HG02884 (cell line): ENCODE results near the gene VIM.

Source experiments
- ATAC-seq: cut with Tn5 transposase; IDR thresholded peaks from one replicate; pipeline ENCODE4 v1.9.1; 2021; ENCODE audit warnings: mild to moderate bottlenecking, moderate library complexity; ENCODE audit not compliant: unreplicated experiment

The VIM gene

DNA sequence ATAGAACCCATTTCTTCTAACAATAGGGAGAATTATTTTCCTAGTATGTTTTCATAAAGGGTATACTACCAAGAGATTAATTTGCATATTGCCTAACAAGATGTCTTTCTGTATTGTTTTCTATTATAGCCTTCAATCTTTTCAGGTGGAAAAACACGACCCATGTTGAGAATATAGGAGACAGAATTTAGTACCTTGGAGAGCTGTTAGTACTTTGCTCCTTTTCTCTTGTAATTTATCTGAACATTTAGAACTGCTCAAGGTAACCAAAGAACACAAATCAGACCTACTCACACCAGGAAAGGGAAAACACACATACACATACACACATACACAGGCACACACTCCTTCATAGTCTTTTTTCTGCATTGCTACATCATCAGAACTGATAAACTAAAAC lies 18.7 kb upstream of the VIM start:
- no peak for ATAC-seq

DNA sequence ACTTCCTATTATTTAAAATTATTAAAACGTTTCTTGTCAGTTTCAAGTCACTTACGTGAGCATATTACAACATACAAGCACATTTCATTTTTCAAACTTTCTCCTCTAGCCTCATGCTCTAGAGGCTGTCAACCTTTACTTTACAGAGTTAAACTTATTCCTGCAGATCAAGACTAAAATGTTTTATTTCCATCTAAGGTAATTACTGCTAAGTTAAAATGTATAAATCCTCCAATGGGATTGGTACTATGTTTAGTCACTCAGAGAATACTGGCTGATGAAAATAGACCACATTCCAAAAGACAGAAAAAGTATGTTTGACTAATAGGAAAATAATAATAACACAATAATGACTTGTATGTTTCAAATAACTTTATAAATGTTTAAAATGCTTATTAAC lies 18.2 kb upstream of the VIM start:
- no peak for ATAC-seq

DNA sequence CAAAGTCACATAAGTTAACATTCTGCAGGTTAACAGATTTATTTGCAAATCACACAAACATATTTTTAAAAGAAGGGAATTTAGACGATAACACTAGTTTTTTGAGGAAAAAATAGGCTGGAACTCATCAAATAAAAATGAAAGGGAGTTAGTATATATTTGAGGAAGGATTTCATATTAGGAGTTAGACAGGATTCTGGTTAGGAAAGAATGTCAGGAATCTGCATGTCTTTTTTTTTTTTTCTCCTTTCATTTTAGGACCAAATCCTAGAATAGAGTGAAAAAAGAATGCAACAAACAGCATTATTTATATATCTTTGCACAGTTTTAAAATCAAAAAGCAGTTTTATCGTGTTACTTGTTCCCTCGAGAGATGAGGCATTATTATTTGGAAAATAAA lies 17.7 kb upstream of the VIM start:
- no peak for ATAC-seq

DNA sequence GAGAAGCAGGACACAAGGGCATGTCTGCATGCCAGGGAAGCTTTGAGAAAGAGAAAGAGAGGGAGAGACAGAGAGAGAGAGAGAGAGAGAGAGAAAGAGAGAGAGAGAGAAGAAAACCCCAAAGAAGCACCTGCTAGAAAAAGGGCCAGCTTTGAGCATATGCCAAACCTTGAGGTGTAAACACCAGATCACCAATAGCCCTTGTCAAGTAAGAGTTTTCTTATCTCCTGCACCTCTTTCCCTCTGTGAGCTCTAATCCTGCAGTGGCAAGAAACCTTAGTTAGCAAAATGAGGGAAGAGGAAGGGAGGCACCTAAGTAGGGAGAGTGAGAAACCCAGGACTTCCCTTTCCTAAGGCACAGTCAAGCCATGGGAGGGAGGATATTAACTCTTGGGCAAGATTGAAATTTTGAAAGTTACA lies 15.2 kb upstream of the VIM start:
- no peak for ATAC-seq

DNA sequence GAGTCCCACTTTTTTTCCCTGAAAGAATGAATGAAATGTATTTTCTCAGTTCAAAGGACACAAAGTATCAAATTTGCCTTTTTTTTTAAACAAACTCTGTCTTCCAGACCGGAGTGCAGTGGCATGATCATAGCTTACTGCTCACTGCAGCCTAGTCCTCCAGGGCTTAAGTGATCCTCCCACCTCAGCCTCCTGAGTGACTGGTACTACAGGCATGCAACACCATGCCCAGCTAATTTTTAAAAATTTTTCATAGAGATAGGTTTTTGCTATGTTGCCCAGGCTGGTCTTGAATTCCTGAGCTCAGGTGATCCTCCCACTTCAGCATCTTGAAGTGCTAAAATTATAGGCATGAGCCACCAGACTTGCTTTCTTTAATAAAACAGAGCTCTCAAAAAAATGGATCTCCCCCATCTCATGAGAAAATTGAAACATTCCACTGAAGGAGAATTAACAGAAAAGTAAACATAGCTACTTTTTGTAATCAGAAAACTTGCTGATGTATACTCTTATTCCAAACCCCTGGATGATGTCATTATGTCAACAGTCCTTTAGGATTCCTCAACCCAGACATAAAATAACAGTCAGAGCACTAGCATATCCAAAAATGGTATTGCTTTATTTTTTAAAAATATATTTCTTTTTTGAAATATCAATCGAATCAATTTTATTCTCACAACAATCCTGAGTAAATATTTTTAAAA lies 14.2 kb upstream of the VIM start:
- ATAC-seq = no peak

DNA sequence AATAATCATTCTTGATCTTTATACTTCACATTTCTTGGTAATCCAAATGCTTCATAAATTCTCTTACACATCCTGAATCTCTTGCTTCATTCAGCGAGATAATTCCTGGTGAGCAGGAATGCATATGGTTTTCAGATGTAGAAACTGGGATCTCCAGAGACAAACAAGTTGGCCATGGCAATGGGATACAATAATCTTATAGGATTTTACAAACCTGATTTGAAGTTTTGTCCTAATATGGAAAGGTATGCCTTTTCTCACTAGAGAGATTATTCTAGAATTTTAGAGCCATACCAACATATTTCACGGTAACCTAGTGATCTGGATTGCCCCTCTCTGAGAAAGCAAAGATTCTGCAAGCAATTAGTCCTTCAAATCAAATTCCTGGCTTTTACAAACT lies 13.5 kb upstream of the VIM start:
- ATAC-seq = no peak

DNA sequence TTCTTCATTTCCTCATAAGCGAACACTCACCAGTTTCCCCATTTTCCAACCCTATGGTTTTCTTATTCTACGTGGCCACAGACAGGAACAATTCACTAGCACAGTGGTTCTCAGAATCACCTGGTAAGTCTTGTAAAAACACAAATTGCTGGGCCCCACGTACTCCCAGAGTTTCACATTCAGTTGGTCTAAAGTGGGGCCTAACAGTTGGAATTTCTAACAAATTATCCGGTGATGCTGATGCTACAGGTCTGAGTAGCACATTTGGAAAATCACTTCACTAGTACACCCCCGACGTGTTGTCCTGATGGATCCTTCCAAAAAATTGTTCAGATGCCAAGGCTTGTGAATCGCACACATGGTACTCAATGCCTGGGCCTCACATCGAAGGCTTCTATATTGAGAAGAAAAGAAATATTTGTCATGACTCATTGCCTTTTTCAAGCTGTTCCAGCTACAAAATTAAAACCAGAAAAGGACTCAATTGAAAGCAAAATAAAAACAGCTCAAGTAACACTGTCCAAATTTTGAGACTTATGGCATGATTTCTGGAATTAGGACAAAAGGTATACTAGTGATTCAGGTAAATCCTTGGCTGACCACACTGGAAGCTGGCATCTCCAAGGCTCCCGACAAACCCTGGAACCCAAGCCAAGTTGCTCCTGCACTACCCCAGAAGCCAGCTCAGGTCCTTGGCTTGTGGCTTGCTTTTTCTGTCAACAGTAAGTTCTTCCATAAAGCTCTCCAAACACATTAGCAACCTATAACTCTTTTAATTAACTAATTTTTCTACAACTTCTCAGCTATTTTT lies 12.9 kb upstream of the VIM start:
- ATAC-seq = no peak

- ATAC-seq = no peak
Observed at GRCh38 chr10:17215782-17216122, 12.3 kb upstream of the VIM start.

GRCh38 chr10:17216217-17216900 lies 11.7 kb upstream of the VIM start:
- ATAC-seq = peak; percentile 100

DNA sequence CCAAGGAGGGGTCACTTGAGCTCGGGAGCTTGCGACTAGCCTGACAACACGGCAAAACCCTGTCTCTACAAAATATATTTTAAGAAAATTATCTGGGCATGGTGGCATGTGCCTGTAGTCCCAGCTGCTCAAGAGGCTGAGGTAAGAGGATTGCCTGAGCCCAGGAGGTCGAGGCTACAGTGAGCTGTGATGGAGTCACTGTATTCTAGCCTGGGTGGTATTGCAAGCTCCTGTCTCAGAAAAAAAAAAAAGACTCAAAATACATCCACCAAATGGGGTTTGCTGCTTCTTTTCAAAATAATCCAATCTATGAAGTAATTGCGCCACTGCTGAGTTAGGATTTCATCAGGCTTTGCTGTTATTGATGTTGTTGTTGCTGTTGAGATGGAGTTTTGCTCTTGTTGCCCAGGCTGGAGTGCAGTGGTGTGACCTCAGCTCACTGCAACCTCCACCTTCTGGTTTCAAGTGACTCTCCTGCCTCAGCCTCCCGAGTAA lies 11.1 kb upstream of the VIM start:
- ATAC-seq = no peak

DNA sequence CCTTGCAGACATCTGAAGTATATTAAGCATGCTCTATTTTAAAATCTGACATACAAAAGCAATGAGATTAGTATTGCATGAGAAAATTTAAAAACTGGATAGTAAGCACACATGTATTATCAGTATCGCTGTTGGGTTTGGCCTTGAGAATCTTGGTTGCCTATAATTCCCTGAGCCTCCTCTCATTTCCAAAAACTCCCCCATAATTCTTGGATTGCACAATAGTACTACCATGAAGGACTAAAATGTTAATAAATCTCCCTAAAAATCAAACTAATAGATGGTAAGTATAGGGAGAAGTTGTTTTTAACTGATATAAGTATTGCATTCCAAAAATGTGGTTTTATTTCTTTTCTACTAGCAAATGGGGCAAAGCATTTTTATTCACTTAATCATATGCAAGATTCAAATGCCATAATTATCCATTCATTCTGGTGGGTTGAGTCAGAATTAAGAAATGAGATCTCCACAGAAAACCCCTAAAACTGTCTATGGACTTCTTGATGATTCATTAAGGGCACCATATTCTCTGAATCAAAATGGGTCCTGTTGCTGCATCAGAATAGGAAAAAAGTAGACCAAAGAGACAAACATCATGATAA lies 10.3 kb upstream of the VIM start:
- no peak for ATAC-seq

- ATAC-seq = no peak
Observed at GRCh38 chr10:17219024-17219423, 9.0 kb upstream of the VIM start.

- no peak for ATAC-seq
Observed at GRCh38 chr10:17220652-17221100, 7.4 kb upstream of the VIM start.

DNA sequence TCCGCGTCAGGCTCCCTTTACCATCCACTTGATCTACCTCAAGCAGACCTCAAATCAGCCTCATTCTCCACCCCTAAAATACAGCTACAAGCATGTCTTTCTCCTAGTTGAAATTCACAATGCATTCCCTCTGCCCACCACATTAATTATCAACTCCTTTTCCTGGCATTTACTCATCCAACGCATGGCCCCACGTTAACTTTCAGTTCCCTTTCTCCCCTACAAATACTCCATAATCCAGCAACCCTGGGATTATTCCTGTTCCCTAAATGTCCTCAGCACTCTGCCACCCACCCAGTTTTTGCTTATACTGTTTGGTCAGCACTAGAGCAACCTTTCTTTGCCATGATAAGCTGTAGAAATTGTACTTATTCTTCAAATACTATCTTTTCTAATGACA lies 5.7 kb upstream of the VIM start:
- no peak for ATAC-seq

DNA sequence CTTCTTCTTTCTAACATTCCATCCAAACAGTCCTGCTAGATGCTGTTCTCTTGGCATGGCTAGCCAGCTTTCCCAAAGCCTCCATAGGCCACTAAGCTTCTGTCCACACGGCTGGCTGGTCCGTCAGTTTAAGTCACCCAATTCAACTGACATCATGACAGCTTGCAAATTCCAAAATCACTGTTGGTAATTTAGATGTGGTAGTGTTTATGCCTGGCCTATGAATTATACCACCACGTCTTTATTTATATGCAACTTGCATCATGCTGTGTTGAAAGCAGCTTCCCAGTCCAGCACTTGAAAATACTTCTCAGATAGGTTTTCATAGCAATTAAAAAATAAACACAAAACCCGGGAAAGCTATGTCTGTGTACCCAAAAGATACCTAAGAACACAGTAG lies 2.2 kb upstream of the VIM start:
- no peak for ATAC-seq

DNA sequence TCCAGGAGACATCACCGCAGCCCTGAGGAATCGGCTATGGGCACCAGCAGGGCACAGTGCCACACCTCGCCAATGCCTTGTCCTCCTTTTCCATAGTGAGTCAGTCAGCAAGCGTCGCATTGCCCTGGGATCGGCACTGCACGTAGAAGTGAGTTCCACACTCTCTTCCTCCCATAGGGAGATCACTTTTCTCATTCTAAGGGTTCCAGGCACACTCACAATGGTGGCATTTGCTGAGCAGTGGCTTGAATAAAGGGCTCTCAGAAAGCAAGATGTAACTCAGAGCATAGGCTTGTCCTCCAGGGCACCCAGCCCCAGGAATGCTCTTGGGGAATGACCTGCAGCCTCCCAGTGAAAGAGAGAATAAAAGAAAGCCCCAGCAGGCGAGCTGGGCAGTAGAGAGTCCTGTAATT lies 1.1 kb upstream of the VIM start:
- no peak for ATAC-seq

GRCh38 chr10:17227367-17228090 lies 512 bp upstream of the VIM start:
- peak; percentile 34 for ATAC-seq

DNA sequence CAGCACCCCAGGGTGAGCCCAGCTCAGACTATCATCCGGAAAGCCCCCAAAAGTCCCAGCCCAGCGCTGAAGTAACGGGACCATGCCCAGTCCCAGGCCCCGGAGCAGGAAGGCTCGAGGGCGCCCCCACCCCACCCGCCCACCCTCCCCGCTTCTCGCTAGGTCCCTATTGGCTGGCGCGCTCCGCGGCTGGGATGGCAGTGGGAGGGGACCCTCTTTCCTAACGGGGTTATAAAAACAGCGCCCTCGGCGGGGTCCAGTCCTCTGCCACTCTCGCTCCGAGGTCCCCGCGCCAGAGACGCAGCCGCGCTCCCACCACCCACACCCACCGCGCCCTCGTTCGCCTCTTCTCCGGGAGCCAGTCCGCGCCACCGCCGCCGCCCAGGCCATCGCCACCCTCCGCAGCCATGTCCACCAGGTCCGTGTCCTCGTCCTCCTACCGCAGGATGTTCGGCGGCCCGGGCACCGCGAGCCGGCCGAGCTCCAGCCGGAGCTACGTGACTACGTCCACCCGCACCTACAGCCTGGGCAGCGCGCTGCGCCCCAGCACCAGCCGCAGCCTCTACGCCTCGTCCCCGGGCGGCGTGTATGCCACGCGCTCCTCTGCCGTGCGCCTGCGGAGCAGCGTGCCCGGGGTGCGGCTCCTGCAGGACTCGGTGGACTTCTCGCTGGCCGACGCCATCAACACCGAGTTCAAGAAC lies 1.1 kb downstream of the VIM start:
- ATAC-seq = no peak

DNA sequence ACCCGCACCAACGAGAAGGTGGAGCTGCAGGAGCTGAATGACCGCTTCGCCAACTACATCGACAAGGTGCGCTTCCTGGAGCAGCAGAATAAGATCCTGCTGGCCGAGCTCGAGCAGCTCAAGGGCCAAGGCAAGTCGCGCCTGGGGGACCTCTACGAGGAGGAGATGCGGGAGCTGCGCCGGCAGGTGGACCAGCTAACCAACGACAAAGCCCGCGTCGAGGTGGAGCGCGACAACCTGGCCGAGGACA lies 1.6 kb downstream of the VIM start:
- ATAC-seq = peak; percentile 0

DNA sequence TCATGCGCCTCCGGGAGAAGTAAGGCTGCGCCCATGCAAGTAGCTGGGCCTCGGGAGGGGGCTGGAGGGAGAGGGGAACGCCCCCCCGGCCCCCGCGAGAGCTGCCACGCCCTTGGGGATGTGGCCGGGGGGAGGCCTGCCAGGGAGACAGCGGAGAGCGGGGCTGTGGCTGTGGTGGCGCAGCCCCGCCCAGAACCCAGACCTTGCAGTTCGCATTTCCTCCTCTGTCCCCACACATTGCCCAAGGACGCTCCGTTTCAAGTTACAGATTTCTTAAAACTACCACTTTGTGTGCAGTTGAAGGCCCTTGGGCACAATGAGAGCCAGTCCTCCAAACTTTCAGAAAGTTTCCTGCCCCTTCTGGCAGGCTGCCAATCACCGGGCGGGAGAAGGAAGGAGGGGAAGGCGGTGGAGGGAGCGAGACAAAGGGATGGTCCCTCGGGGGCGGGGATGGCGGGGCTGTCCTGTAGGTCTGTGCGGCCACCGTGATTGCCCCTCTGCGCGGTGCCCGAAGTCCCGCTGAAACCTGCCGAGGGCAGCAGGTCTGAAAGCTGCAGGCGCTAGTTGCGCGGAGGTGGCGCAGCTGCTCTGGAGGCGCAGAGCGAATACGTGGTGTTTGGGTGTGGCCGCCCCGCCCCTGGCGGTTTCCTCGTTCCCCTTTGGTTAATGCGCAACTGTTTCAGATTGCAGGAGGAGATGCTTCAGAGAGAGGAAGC lies 2.1 kb downstream of the VIM start:
- peak; percentile 47 for ATAC-seq
